GM12873 (cell line): Measurements from ENCODE around the gene BIRC2.

Source experiments
- TF ChIP-seq, protein P1 (sequence below): IDR thresholded peaks from 2 replicates; pipeline ENCODE4 v1.5.1; 2012; ENCODE audit warnings: low read depth, mild to moderate bottlenecking, moderate library complexity, low read length, control low read depth; ENCODE audit not compliant: insufficient read depth; ENCODE audit errors: missing control alignments

Gene BIRC2

DNA sequence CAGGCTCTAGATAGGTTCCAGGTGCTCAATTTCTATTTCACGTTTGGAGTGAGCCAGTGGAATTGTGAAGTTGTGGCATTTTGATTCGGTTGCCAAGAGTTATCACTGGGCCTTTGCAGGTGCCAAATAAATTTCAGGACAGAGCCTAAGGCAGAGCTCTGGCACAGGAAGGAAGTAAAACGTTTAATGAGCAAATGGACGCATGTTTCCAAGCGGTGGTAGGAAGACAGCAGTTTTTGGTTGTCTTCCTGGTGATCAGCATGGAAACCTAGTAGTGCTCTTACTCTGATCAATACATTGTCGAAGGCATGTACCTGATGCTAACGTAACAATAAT is 29.3 kb upstream of the BIRC2 start:
- TF ChIP-seq, protein P1, sequence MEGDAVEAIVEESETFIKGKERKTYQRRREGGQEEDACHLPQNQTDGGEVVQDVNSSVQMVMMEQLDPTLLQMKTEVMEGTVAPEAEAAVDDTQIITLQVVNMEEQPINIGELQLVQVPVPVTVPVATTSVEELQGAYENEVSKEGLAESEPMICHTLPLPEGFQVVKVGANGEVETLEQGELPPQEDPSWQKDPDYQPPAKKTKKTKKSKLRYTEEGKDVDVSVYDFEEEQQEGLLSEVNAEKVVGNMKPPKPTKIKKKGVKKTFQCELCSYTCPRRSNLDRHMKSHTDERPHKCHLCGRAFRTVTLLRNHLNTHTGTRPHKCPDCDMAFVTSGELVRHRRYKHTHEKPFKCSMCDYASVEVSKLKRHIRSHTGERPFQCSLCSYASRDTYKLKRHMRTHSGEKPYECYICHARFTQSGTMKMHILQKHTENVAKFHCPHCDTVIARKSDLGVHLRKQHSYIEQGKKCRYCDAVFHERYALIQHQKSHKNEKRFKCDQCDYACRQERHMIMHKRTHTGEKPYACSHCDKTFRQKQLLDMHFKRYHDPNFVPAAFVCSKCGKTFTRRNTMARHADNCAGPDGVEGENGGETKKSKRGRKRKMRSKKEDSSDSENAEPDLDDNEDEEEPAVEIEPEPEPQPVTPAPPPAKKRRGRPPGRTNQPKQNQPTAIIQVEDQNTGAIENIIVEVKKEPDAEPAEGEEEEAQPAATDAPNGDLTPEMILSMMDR = no peak

DNA sequence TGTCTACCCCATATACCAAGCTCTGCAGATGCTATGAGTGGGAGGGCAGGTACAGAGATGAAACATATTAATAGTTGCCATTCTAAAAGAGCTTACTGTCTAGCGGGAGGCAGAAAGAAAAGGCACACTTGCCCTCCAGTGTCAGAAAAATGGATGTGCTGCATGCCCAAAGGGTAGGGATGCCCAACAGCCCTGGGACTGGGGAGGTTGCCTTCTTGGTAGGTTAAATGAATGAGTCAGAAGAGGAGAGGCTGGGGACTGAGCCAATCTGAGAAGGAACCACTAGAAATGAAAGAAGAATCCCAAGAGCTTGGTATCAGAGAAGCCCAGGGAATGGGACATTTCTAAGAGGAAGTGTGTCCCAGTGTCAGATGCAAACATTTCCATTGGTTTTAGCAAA is 28.5 kb upstream of the BIRC2 start:
- TF ChIP-seq, protein P1 = peak; percentile 29

DNA sequence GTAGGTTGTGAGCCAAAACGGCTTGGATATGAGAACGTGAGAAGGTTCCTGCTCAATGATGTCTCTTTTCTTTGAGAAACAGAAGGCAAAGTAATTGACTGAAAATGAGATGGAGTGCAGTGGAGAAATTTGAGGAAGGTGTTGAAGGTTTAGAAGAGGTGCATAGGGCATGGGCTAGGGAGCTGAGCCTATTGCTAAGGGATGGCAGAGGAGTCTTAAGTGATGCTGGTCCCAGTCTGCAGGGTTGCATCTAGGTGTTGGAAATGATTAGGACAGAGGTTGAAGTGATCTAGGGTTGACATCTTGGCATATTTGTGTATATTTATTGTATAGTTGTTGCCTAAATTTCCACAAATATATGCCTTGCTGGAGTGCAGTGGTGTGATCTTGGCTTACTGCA is 27.5 kb upstream of the BIRC2 start:
- TF ChIP-seq, protein P1 = no peak

DNA sequence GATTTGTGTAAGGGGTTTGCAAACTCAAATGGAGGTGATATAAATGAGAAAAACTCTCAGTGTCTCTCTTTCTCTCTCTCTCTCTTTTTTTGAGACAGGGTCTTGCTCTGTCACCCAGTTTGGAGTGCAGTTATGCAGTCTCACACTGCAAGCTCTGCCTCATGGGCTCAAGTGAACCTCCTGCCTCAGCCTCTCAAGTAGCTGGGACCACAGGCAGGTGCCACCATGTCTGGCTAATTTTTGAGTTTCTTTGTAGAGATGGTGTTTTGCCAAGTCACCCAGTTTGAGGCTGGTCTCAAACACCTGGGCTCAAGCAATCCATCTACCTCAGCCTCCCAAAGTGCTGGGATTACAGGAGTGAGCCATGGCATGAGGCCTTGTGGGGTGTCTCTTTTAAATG is 26.8 kb upstream of the BIRC2 start:
- TF ChIP-seq, protein P1 = no peak

DNA sequence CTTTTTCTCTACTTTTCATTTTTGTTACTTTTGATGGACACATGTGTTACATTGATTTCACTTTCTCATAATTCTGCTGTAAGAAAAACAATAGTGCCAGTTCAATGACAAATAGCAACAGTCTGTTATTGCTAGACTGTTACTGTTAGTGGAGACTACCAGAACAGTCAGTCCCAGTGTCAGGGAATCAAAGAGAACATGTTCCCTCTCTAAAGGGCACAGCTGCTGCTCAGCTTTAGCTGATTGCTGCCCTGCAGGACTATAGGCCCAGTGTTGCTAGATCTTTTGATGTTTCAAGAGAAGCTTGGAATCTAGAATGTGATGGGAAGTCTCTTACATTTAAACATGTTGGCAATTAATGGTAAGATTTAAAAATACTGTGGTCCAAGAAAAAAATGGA is 26.3 kb upstream of the BIRC2 start:
- TF ChIP-seq, protein P1 = no peak

DNA sequence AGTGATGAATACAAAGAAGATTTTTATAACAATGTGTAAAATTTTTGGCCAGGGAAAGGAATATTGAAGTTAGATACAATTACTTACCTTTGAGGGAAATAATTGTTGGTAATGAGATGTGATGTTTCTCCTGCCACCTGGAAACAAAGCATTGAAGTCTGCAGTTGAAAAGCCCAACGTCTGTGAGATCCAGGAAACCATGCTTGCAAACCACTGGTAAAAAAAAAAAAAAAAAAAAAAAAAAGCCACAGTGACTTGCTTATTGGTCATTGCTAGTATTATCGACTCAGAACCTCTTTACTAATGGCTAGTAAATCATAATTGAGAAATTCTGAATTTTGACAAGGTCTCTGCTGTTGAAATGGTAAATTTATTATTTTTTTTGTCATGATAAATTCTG is 24.5 kb upstream of the BIRC2 start:
- TF ChIP-seq, protein P1 = no peak

DNA sequence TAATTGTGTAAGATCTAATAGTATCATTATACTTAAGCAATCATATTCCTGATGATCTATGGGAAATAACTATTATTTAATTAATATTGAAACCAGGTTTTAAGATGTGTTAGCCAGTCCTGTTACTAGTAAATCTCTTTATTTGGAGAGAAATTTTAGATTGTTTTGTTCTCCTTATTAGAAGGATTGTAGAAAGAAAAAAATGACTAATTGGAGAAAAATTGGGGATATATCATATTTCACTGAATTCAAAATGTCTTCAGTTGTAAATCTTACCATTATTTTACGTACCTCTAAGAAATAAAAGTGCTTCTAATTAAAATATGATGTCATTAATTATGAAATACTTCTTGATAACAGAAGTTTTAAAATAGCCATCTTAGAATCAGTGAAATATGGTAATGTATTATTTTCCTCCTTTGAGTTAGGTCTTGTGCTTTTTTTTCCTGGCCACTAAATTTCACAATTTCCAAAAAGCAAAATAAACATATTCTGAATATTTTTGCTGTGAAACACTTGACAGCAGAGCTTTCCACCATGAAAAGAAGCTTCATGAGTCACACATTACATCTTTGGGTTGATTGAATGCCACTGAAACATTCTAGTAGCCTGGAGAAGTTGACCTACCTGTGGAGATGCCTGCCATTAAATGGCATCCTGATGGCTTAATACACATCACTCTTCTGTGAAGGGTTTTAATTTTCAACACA is 23.3 kb upstream of the BIRC2 start:
- TF ChIP-seq, protein P1 = no peak
